HCT116 (cell line): ENCODE data around the gene KAZN. TPM values are rescaled to one million over a fixed set of nuclear protein-coding genes. Genes with fewer than 3 reads are reported as not detected.

Source experiments
- ATAC-seq: fragments of 200-7000 bp; cut with Tn5 transposase; 2 replicates; pipeline ENCODE4 v1.9.1; 2020; ENCODE audit warnings: mild to moderate bottlenecking, moderate library complexity
- BruUV-seq: library from RNA; stranded (reverse); fragments of 400-500 nt; replicated peaks from 2 replicates; lab custom pipeline; 2021; lab: Mats Ljungman, UMichigan
- CTCF ChIA-PET: fragments of 300-600 bp; sonication (Branson Sonifier 250); formaldehyde crosslinking; loops from one replicate; lab custom pipeline; 2021; ENCODE audit warnings: antibody characterized with exemption; lab: Charles Lee
- POLR2A ChIA-PET: fragments of 300-600, 350-600 bp; sonication (Branson Sonifier 250); formaldehyde crosslinking; loops from one replicate; lab custom pipeline; 2021; ENCODE audit warnings: antibody characterized with exemption; lab: Charles Lee
- RAD21 ChIA-PET, 2 experiments: fragments of 300-600 bp; sonication (Branson Sonifier 250); formaldehyde crosslinking; loops; one replicate each; lab custom pipeline; 2023; ENCODE audit warnings: low total read pairs in 2 of 2; ENCODE audit not compliant: uncharacterized antibody in 2 of 2, unreplicated experiment in 2 of 2, low non-redundant PET in 1 of 2; lab: Charles Lee
- DNase-seq: peaks from one replicate; pipeline ENCODE4 v3.0.0-alpha.2; 2010; ENCODE audit warnings: low read depth, low spot score
- H2AFZ ChIP-seq: fragments of 200-600 bp; shearing (Covaris generic), sonication (generic); 2 replicates; pipeline ENCODE4 v1.6.1; 2017; ENCODE audit warnings: low read depth, mixed run types, mixed read lengths, antibody characterized with exemption, low read length; ENCODE audit not compliant: poor library complexity, severe bottlenecking
- H3K27ac ChIP-seq: 2 replicates; pipeline ENCODE4 v1.5.1; 2012; ENCODE audit warnings: low read depth, low read length
- H3K27me3 ChIP-seq: fragments of 200-600 bp; sonication (generic); 2 replicates; pipeline ENCODE4 v1.6.1; 2016; ENCODE audit warnings: mixed run types, low read length, mixed read lengths; ENCODE audit not compliant: insufficient read depth
- H3K36me3 ChIP-seq, 2 experiments: fragments of 200-500 bp in 1 of 2; fragments of 200-600 bp in 1 of 2; sonication (Bioruptor generic) in 1 of 2; sonication (generic) in 1 of 2; 2 replicates each; pipeline versions ENCODE4 v1.5.1 to v1.6.1; 2014 to 2016; ENCODE audit warnings: low read length in 2 of 2, inconsistent platforms in 1 of 2, mixed read lengths in 1 of 2, mixed run types in 1 of 2; ENCODE audit not compliant: insufficient read depth in 2 of 2, control insufficient read depth in 1 of 2
- H3K4me1 ChIP-seq, 2 experiments: fragments of 200-600 bp in 1 of 2; sonication (generic) in 1 of 2; 2 replicates each; pipeline versions ENCODE4 v1.5.1 to v1.6.1; 2012 to 2017; ENCODE audit warnings: low read length in 2 of 2, inconsistent platforms in 1 of 2, mild to moderate bottlenecking in 1 of 2, mixed read lengths in 1 of 2, mixed run types in 1 of 2, moderate library complexity in 1 of 2; ENCODE audit not compliant: insufficient read depth in 2 of 2, control insufficient read depth in 1 of 2
- H3K4me2 ChIP-seq: fragments of 200-600 bp; sonication (generic); 2 replicates; pipeline ENCODE4 v1.6.1; 2017; ENCODE audit warnings: mixed run types, low read length, mixed read lengths
- H3K4me3 ChIP-seq, 2 experiments: fragments of 200-600 bp in 1 of 2; sonication (generic) in 1 of 2; replicated peaks in 1 of 2; 2 replicates each; pipeline ENCODE4 v1.5.1; 2011 to 2016; ENCODE audit warnings: low read length in 2 of 2, control low read depth in 1 of 2, low read depth in 1 of 2, mild to moderate bottlenecking in 1 of 2, mixed read lengths in 1 of 2, mixed run types in 1 of 2
- H3K79me2 ChIP-seq: fragments of 200-600 bp; sonication (generic); 2 replicates; pipeline ENCODE4 v1.6.1; 2017; ENCODE audit warnings: mild to moderate bottlenecking, mixed run types, low read length, moderate library complexity, mixed read lengths; ENCODE audit not compliant: insufficient read depth
- H3K9ac ChIP-seq: fragments of 200-600 bp; sonication (generic); 2 replicates; pipeline ENCODE4 v1.6.1; 2016; ENCODE audit warnings: low read length, mixed read lengths
- H3K9me2 ChIP-seq: fragments of 200-600 bp; sonication (generic), shearing (Covaris generic); 2 replicates; pipeline ENCODE4 v1.6.1; 2017; ENCODE audit warnings: mixed run types, mild to moderate bottlenecking, moderate library complexity; ENCODE audit not compliant: insufficient read depth
- H3K9me3 ChIP-seq, 2 experiments: fragments of 200-500 bp in 1 of 2; fragments of 200-600 bp in 1 of 2; sonication (Bioruptor generic) in 1 of 2; sonication (generic) in 1 of 2; 2 replicates each; pipeline ENCODE4 v1.6.1; 2014 to 2017; ENCODE audit warnings: low read length in 2 of 2, mixed read lengths in 2 of 2, inconsistent platforms in 1 of 2, low read depth in 1 of 2, mild to moderate bottlenecking in 1 of 2, mixed run types in 1 of 2, moderate library complexity in 1 of 2; ENCODE audit not compliant: control insufficient read depth in 1 of 2, insufficient read depth in 1 of 2
- H4K20me1 ChIP-seq: fragments of 200-600 bp; sonication (generic), shearing (Covaris generic); 2 replicates; pipeline ENCODE4 v1.6.1; 2017; ENCODE audit warnings: mixed run types, mild to moderate bottlenecking, moderate library complexity; ENCODE audit not compliant: insufficient read depth
- CEBPB ChIP-seq: IDR thresholded peaks from 2 replicates; pipeline ENCODE4 v1.6.1; 2012; ENCODE audit warnings: low read depth
- ELF1 ChIP-seq: IDR thresholded peaks from 2 replicates; pipeline ENCODE4 v1.6.1; 2012; ENCODE audit warnings: low read depth, borderline replicate concordance
- EZH2phosphoT487 ChIP-seq: fragments of 200-600 bp; IDR thresholded peaks from 2 replicates; pipeline ENCODE4 v1.6.1; 2018; ENCODE audit warnings: antibody characterized with exemption, borderline replicate concordance
- FOSL1 ChIP-seq: IDR thresholded peaks from 2 replicates; pipeline ENCODE4 v1.6.1; 2012; ENCODE audit warnings: low read depth
- JUND ChIP-seq: IDR thresholded peaks from 2 replicates; pipeline ENCODE4 v1.6.1; 2012
- POLR2A ChIP-seq: IDR thresholded peaks from 2 replicates; pipeline ENCODE4 v1.7.0; 2011; ENCODE audit warnings: borderline replicate concordance; ENCODE audit not compliant: insufficient read depth, insufficient read length; ENCODE audit errors: extremely low read depth
- POLR2AphosphoS5 ChIP-seq: IDR thresholded peaks from 2 replicates; pipeline ENCODE4 v1.6.1; 2011; ENCODE audit warnings: mild to moderate bottlenecking, low read depth, low read length, moderate library complexity
- RAD21 ChIP-seq: IDR thresholded peaks from 2 replicates; pipeline ENCODE4 v1.6.1; 2012; ENCODE audit warnings: low read depth, mild to moderate bottlenecking
- SRF ChIP-seq: IDR thresholded peaks from 2 replicates; pipeline ENCODE4 v1.6.1; 2012; ENCODE audit warnings: low read depth
- YY1 ChIP-seq: IDR thresholded peaks from 2 replicates; pipeline ENCODE4 v1.6.1; 2011; ENCODE audit warnings: low read length, low read depth, moderate library complexity, mild to moderate bottlenecking; ENCODE audit not compliant: insufficient replicate concordance; ENCODE audit errors: extremely low read depth
- ZFX ChIP-seq: fragments of 450-650 bp; IDR thresholded peaks from 2 replicates; pipeline ENCODE4 v1.6.1; 2017
- ZNF274 ChIP-seq: fragments of 200-500 bp; sonication (Bioruptor generic); IDR thresholded peaks from 2 replicates; pipeline ENCODE4 v1.6.1; 2014; ENCODE audit warnings: mild to moderate bottlenecking, low read depth, low read length, inconsistent platforms
- intact Hi-C: fragments of 100-400 bp; cut with micrococcal nuclease; formaldehyde crosslinking; loops from 2 replicates; pipeline ENCODE4 v1.10.0; 2022
- total RNA-seq: library from RNA; stranded (reverse); gene quantifications from one replicate; pipeline ENCODE4 v1.2.1, GENCODE V29; 2021; ENCODE audit not compliant: unreplicated experiment
- TF ChIP-seq, protein P1 (sequence below): IDR thresholded peaks from 2 replicates; pipeline ENCODE4 v1.6.1; 2012; ENCODE audit warnings: low read depth
- TF ChIP-seq, protein P2 (sequence below): IDR thresholded peaks from 2 replicates; pipeline ENCODE4 v1.6.1; 2011; ENCODE audit warnings: mild to moderate bottlenecking, low read length, moderate library complexity; ENCODE audit not compliant: insufficient replicate concordance; ENCODE audit errors: extremely low read depth
- TF ChIP-seq, protein P3 (sequence below): IDR thresholded peaks from 2 replicates; pipeline ENCODE4 v1.6.1; 2012
- TF ChIP-seq, protein P4 (sequence below), 3 experiments: fragments of 200-600 bp in 1 of 3; sonication (generic) in 1 of 3; IDR thresholded peaks in 2 of 3; conservative IDR thresholded peaks in 1 of 3; 2 replicates each; pipeline ENCODE4 v1.5.1; 2012 to 2017; ENCODE audit warnings: low read depth in 2 of 3, low read length in 2 of 3, antibody characterized with exemption in 1 of 3, borderline replicate concordance in 1 of 3, control low read depth in 1 of 3, mild to moderate bottlenecking in 1 of 3, mixed read lengths in 1 of 3, mixed run types in 1 of 3, moderate library complexity in 1 of 3; ENCODE audit not compliant: insufficient read depth in 1 of 3
- TF ChIP-seq, protein P5 (sequence below): IDR thresholded peaks from 2 replicates; pipeline ENCODE4 v1.6.1; 2012

Gene KAZN
- total RNA-seq, 1 experiment from 2014 or later = 13.4 TPM

DNA sequence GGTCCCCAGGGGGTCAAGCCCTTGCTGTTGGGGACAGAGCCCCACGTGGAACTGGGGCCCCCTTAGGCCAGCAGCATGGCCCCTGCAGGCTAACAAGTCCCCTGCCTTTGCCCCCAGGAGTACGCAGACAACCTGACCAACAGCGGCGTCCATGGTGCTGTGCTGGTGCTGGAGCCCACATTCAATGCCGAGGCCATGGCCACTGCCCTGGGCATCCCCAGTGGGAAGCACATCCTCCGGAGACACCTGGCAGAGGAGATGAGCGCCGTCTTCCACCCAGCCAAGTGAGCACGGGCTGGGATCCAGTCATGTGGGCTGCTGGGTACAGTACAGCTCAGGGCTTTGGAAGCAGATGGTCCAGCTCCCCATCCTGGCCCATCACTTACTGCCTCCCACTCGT lies 505.4 kb downstream of the KAZN start:
- ChIA-PET RAD21 (no interaction called here), POLR2A (no interaction called here), CTCF (no interaction called here)
- H3K9me3 ChIP-seq = peaks cover 3 to 7% of the 10 kb centered on the region in 2 experiments; a peak in 1 of 4 replicates
- H4K20me1 ChIP-seq = no peaks in the 10 kb centered on the region
- H3K27me3 ChIP-seq = peaks cover 12% of the 10 kb centered on the region; the same call in 1 of the 2 replicates
- no peak overlapping the region for H2AFZ ChIP-seq
- H3K27ac ChIP-seq = no peak overlapping the region
- DNase-seq = no peak
- no peak for ATAC-seq
- no peak overlapping the region for H3K4me3 ChIP-seq
- BruUV-seq = no TSS peak
- no peak for TF ChIP-seq POLR2AphosphoS5
- TF ChIP-seq, protein P1, sequence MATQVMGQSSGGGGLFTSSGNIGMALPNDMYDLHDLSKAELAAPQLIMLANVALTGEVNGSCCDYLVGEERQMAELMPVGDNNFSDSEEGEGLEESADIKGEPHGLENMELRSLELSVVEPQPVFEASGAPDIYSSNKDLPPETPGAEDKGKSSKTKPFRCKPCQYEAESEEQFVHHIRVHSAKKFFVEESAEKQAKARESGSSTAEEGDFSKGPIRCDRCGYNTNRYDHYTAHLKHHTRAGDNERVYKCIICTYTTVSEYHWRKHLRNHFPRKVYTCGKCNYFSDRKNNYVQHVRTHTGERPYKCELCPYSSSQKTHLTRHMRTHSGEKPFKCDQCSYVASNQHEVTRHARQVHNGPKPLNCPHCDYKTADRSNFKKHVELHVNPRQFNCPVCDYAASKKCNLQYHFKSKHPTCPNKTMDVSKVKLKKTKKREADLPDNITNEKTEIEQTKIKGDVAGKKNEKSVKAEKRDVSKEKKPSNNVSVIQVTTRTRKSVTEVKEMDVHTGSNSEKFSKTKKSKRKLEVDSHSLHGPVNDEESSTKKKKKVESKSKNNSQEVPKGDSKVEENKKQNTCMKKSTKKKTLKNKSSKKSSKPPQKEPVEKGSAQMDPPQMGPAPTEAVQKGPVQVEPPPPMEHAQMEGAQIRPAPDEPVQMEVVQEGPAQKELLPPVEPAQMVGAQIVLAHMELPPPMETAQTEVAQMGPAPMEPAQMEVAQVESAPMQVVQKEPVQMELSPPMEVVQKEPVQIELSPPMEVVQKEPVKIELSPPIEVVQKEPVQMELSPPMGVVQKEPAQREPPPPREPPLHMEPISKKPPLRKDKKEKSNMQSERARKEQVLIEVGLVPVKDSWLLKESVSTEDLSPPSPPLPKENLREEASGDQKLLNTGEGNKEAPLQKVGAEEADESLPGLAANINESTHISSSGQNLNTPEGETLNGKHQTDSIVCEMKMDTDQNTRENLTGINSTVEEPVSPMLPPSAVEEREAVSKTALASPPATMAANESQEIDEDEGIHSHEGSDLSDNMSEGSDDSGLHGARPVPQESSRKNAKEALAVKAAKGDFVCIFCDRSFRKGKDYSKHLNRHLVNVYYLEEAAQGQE = no peak
- no peak for TF ChIP-seq YY1
- no peak for TF ChIP-seq ZNF274
- TF ChIP-seq, protein P2, sequence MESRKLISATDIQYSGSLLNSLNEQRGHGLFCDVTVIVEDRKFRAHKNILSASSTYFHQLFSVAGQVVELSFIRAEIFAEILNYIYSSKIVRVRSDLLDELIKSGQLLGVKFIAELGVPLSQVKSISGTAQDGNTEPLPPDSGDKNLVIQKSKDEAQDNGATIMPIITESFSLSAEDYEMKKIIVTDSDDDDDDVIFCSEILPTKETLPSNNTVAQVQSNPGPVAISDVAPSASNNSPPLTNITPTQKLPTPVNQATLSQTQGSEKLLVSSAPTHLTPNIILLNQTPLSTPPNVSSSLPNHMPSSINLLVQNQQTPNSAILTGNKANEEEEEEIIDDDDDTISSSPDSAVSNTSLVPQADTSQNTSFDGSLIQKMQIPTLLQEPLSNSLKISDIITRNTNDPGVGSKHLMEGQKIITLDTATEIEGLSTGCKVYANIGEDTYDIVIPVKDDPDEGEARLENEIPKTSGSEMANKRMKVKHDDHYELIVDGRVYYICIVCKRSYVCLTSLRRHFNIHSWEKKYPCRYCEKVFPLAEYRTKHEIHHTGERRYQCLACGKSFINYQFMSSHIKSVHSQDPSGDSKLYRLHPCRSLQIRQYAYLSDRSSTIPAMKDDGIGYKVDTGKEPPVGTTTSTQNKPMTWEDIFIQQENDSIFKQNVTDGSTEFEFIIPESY = no peak
- no peak for TF ChIP-seq SRF
- TF ChIP-seq CEBPB = no peak
- no peak for TF ChIP-seq ZFX
- TF ChIP-seq, protein P3, sequence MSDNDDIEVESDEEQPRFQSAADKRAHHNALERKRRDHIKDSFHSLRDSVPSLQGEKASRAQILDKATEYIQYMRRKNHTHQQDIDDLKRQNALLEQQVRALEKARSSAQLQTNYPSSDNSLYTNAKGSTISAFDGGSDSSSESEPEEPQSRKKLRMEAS = no peak
- no peak for TF ChIP-seq JUND
- TF ChIP-seq, protein P4, sequence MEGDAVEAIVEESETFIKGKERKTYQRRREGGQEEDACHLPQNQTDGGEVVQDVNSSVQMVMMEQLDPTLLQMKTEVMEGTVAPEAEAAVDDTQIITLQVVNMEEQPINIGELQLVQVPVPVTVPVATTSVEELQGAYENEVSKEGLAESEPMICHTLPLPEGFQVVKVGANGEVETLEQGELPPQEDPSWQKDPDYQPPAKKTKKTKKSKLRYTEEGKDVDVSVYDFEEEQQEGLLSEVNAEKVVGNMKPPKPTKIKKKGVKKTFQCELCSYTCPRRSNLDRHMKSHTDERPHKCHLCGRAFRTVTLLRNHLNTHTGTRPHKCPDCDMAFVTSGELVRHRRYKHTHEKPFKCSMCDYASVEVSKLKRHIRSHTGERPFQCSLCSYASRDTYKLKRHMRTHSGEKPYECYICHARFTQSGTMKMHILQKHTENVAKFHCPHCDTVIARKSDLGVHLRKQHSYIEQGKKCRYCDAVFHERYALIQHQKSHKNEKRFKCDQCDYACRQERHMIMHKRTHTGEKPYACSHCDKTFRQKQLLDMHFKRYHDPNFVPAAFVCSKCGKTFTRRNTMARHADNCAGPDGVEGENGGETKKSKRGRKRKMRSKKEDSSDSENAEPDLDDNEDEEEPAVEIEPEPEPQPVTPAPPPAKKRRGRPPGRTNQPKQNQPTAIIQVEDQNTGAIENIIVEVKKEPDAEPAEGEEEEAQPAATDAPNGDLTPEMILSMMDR (IDR thresholded peaks at IDR 0.05 in 2 of 3, conservative IDR thresholded peaks at IDR 0.05 in 1 of 3; ENCODE audit: borderline replicate concordance in 1 of 3, insufficient read depth in 1 of 3, low read depth in 2 of 3, low read length in 2 of 3) = no peak
- TF ChIP-seq POLR2A = no peak
- no peak for TF ChIP-seq EZH2phosphoT487
- TF ChIP-seq, protein P5, sequence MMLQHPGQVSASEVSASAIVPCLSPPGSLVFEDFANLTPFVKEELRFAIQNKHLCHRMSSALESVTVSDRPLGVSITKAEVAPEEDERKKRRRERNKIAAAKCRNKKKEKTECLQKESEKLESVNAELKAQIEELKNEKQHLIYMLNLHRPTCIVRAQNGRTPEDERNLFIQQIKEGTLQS = no peak
- no peak for TF ChIP-seq RAD21
- no peak for TF ChIP-seq ELF1
- TF ChIP-seq FOSL1 = no peak
- no peaks in the 10 kb centered on the region for H3K79me2 ChIP-seq
- no peak overlapping the region for H3K4me2 ChIP-seq
- H3K9me2 ChIP-seq = no peaks in the 10 kb centered on the region
- no peaks in the 10 kb centered on the region for H3K4me1 ChIP-seq
- no peaks in the 10 kb centered on the region for H3K36me3 ChIP-seq
- no peak overlapping the region for H3K9ac ChIP-seq
- intact Hi-C loops = loop anchor here (10.0 kb wide), 2 partner anchors 329 to 539 kb away; no protein-coding TSS in a partner anchor
